ENCODE measurements around the gene RTKN. TPM values are rescaled to one million over a fixed set of nuclear protein-coding genes. Genes with fewer than 3 reads are reported as not detected.

The RTKN gene
- total and polyA plus RNA-seq, 2 of the 13 experiments (the other 11 are each of a cell fraction or from before 2014, with no cell fraction given): 159 to 166 TPM

DNA sequence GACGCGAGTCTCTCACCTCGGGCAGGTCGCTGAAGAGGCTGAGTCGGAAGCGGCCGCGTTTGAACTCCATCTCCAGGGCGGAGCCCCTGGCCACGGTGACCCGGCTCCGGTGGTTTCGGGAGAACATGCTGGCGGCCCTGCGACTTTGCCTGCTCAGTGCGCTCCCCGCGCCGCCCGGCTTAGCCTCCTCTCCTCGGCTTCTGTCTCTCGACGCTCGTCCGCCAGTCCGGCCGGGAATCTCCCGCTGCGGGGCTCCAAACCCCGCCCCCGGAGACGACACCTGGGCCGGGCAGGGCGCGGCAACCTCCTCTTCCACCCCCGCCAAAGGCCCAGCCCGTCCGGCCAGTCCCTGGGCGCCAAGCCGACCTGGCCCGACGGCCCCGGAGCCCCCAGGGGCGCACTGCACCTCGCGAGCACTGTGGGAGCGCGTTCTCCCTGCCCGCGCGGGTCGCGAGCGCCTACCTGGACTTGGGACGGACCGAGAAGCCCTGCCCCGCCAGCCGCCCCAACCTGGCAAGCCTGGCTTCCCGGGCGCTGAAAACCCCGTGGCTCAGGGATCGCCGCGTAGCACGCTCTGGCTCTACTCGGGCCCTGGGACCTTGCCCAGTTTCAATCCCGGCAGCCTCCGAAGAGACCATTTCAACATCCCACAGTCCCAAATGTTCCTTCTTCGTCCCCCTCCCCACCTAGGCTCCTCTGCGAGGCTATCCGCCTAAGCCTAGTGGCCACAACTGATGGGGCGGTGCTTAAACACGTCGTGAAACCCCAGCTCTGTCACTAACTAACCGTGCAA is at the start of gene RTKN (continued):
- peak; percentile 65; the same call in 1 of the 2 replicates for TF ChIP-seq ZNF503 (CRISPR knock-in tag; IDR thresholded peaks at IDR 0.05)
- TF ChIP-seq ZNF276 (CRISPR knock-in tag; IDR thresholded peaks at IDR 0.05; ENCODE audit: low read depth): peak; percentile 85; the same call in 1 of the 2 replicates
- TF ChIP-seq ZFX (CRISPR knock-in tag; IDR thresholded peaks at IDR 0.05; ENCODE audit: low read depth): peak; percentile 91
- peak; percentile 47 for TF ChIP-seq WIZ (CRISPR knock-in tag; IDR thresholded peaks at IDR 0.05)
- TF ChIP-seq TSC22D2 (CRISPR knock-in tag; IDR thresholded peaks at IDR 0.05; ENCODE audit: borderline replicate concordance): peak; percentile 94; the same call in 1 of the 2 replicates
- TF ChIP-seq ZNF513 (CRISPR knock-in tag; conservative IDR thresholded peaks at IDR 0.05): no peak; the same call in 1 of the 2 replicates
- TF ChIP-seq HOXA3 (CRISPR knock-in tag; IDR thresholded peaks at IDR 0.05): peak; percentile 44
- no peak for TF ChIP-seq JDP2 (CRISPR knock-in tag; IDR thresholded peaks at IDR 0.05; ENCODE audit: borderline replicate concordance)
- TF ChIP-seq CAMTA2 (CRISPR knock-in tag; IDR thresholded peaks at IDR 0.05; ENCODE audit: borderline replicate concordance): peak; percentile 88; the same call in 1 of the 2 replicates
- peak; percentile 60; the same call in 1 of the 2 replicates for TF ChIP-seq BCL6 (CRISPR knock-in tag; IDR thresholded peaks at IDR 0.05)
- no peak for TF ChIP-seq PAF1 (CRISPR knock-in tag; IDR thresholded peaks at IDR 0.05)
- TF ChIP-seq BRD4 (CRISPR knock-in tag; IDR thresholded peaks at IDR 0.05): peak; percentile 93
- TF ChIP-seq KAT8 (CRISPR knock-in tag; IDR thresholded peaks at IDR 0.05): peak; percentile 49
- TF ChIP-seq CCAR2 (optimal IDR thresholded peaks at IDR 0.05; ENCODE audit: low read depth, low read length): no peak
- no peak; the same call in 1 of the 2 replicates for TF ChIP-seq ZNF570 (CRISPR knock-in tag; IDR thresholded peaks at IDR 0.05; ENCODE audit: borderline replicate concordance)
- peak; percentile 81; the same call in 1 of the 2 replicates for TF ChIP-seq ERF (CRISPR knock-in tag; IDR thresholded peaks at IDR 0.05)
- TF ChIP-seq TAF15 (IDR thresholded peaks at IDR 0.05; ENCODE audit: low read depth, low read length, poor library complexity, severe bottlenecking): peak; percentile 8
- TF ChIP-seq ZNF34 (CRISPR knock-in tag; IDR thresholded peaks at IDR 0.05; ENCODE audit: borderline replicate concordance): peak; percentile 93
- TF ChIP-seq AGO2 (optimal IDR thresholded peaks at IDR 0.05; ENCODE audit: low read depth, low read length): peak; percentile 98
- peak; percentile 58; the same call in 1 of the 2 replicates for TF ChIP-seq ZKSCAN8 (CRISPR knock-in tag; IDR thresholded peaks at IDR 0.05; ENCODE audit: borderline replicate concordance)
